ENCODE data around the gene AMZ1. TPM values are rescaled to one million over a fixed set of nuclear protein-coding genes. Genes with fewer than 3 reads are reported as not detected.
A peak's percentile ranks its signal among the peaks of the same experiment; 100 is the strongest.
"Not testable (repeated sequence)": the region's sequence is repeated elsewhere in the genome, so short reads cannot be mapped to it uniquely, and the experiment has no call there.

Gene AMZ1
- total RNA-seq, 1 experiment from 2014 or later, result 0.07 TPM

- DNase-seq, result peak; percentile 85
- Histone ChIP-seq H3K36me3 (replicated peaks; ENCODE audit: control insufficient read depth, insufficient read depth, low read length) (no peaks in the 10 kb centered on the region), H3K4me3 (ENCODE audit: insufficient read depth, low read depth, low read length) (peak overlapping the region; percentile 37), H3K27me3 (ENCODE audit: control insufficient read depth, insufficient read depth, low read length) (peaks cover 25% of the 10 kb centered on the region)
Observed at GRCh38 chr7:2688409-2689342, 674 bp downstream of the AMZ1 start.

GRCh38 chr7:2689343-2689847, 1.4 kb downstream of the AMZ1 start:
- H3K4me3 ChIP-seq (ENCODE audit: insufficient read depth, low read depth, low read length), result no peak overlapping the region
- no peaks in the 10 kb centered on the region for H3K36me3 ChIP-seq (replicated peaks; ENCODE audit: control insufficient read depth, insufficient read depth, low read length)
- H3K27me3 ChIP-seq (ENCODE audit: control insufficient read depth, insufficient read depth, low read length), result peaks cover 25% of the 10 kb centered on the region
- DNase-seq, result no peak

GRCh38 chr7:2689951-2690705, 2.1 kb downstream of the AMZ1 start:
- no peak for DNase-seq
- no peaks in the 10 kb centered on the region for H3K36me3 ChIP-seq (replicated peaks; ENCODE audit: control insufficient read depth, insufficient read depth, low read length)
- H3K27me3 ChIP-seq (ENCODE audit: control insufficient read depth, insufficient read depth, low read length), result peaks cover 25% of the 10 kb centered on the region
- H3K4me3 ChIP-seq (ENCODE audit: insufficient read depth, low read depth, low read length), result no peak overlapping the region

- H3K4me3 ChIP-seq (ENCODE audit: insufficient read depth, low read depth, low read length), result no peak overlapping the region
- no peak for DNase-seq
- H3K27me3 ChIP-seq (ENCODE audit: control insufficient read depth, insufficient read depth, low read length), result peaks cover 25% of the 10 kb centered on the region
- H3K36me3 ChIP-seq (replicated peaks; ENCODE audit: control insufficient read depth, insufficient read depth, low read length), result no peaks in the 10 kb centered on the region
Observed at GRCh38 chr7:2691011-2691707, 3.2 kb downstream of the AMZ1 start.

GRCh38 chr7:2691932-2692439, 4.0 kb downstream of the AMZ1 start:
- H3K27me3 ChIP-seq (ENCODE audit: control insufficient read depth, insufficient read depth, low read length), result peaks cover 25% of the 10 kb centered on the region
- DNase-seq, result peak; percentile 51
- H3K36me3 ChIP-seq (replicated peaks; ENCODE audit: control insufficient read depth, insufficient read depth, low read length); H3K4me3 ChIP-seq (ENCODE audit: insufficient read depth, low read depth, low read length): not testable (repeated sequence)

GRCh38 chr7:2692543-2692942, 4.5 kb downstream of the AMZ1 start:
- Histone ChIP-seq H3K4me3 (ENCODE audit: insufficient read depth, low read depth, low read length) (no peak overlapping the region), H3K36me3 (replicated peaks; ENCODE audit: control insufficient read depth, insufficient read depth, low read length) (no peaks in the 10 kb centered on the region), H3K27me3 (ENCODE audit: control insufficient read depth, insufficient read depth, low read length) (peaks cover 22% of the 10 kb centered on the region)
- DNase-seq, result peak; percentile 49

- not testable (repeated sequence) for H3K36me3 ChIP-seq (replicated peaks; ENCODE audit: control insufficient read depth, insufficient read depth, low read length); H3K4me3 ChIP-seq (ENCODE audit: insufficient read depth, low read depth, low read length); DNase-seq
- H3K27me3 ChIP-seq (ENCODE audit: control insufficient read depth, insufficient read depth, low read length), result peaks cover 13% of the 10 kb centered on the region
Observed at GRCh38 chr7:2693420-2694121, 5.6 kb downstream of the AMZ1 start.

GRCh38 chr7:2694122-2694436, 6.1 kb downstream of the AMZ1 start:
- not testable (repeated sequence) for DNase-seq

GRCh38 chr7:2698581-2699288, 10.7 kb downstream of the AMZ1 start:
- no peaks in the 10 kb centered on the region for H3K27me3 ChIP-seq (ENCODE audit: control insufficient read depth, insufficient read depth, low read length)
- DNase-seq, result no peak

More at GRCh38 chr7:2694122-2694436, 6.1 kb downstream of the AMZ1 start:
- not testable (repeated sequence) for H3K36me3 ChIP-seq (replicated peaks; ENCODE audit: control insufficient read depth, insufficient read depth, low read length); H3K4me3 ChIP-seq (ENCODE audit: insufficient read depth, low read depth, low read length); H3K27me3 ChIP-seq (ENCODE audit: control insufficient read depth, insufficient read depth, low read length)

GRCh38 chr7:2699289-2699620, 11.3 kb downstream of the AMZ1 start:
- DNase-seq, result peak; percentile 69
- no peak overlapping the region for H3K4me3 ChIP-seq (ENCODE audit: insufficient read depth, low read depth, low read length)
- H3K36me3 ChIP-seq (replicated peaks; ENCODE audit: control insufficient read depth, insufficient read depth, low read length), result no peaks in the 10 kb centered on the region
- H3K27me3 ChIP-seq (ENCODE audit: control insufficient read depth, insufficient read depth, low read length), result no peaks in the 10 kb centered on the region

More at GRCh38 chr7:2698581-2699288, 10.7 kb downstream of the AMZ1 start:
- Histone ChIP-seq H3K36me3 (replicated peaks; ENCODE audit: control insufficient read depth, insufficient read depth, low read length) (no peaks in the 10 kb centered on the region), H3K4me3 (ENCODE audit: insufficient read depth, low read depth, low read length) (no peak overlapping the region)

- Histone ChIP-seq H3K36me3 (replicated peaks; ENCODE audit: control insufficient read depth, insufficient read depth, low read length) (no peaks in the 10 kb centered on the region), H3K27me3 (ENCODE audit: control insufficient read depth, insufficient read depth, low read length) (no peaks in the 10 kb centered on the region), H3K4me3 (ENCODE audit: insufficient read depth, low read depth, low read length) (no peak overlapping the region)
- DNase-seq, result peak; percentile 74
Observed at GRCh38 chr7:2700141-2700850, 12.3 kb downstream of the AMZ1 start.

- Histone ChIP-seq H3K27me3 (ENCODE audit: control insufficient read depth, insufficient read depth, low read length) (no peaks in the 10 kb centered on the region), H3K4me3 (ENCODE audit: insufficient read depth, low read depth, low read length) (no peak overlapping the region), H3K36me3 (replicated peaks; ENCODE audit: control insufficient read depth, insufficient read depth, low read length) (no peaks in the 10 kb centered on the region)
- peak; percentile 65 for DNase-seq
Observed at GRCh38 chr7:2701424-2701823, 13.4 kb downstream of the AMZ1 start.

All from H7 (cell line).